AG09319 (cell line): ENCODE data around the gene TOMM70.

Experiments used
- DNase-seq: peaks from one replicate; pipeline ENCODE4 v3.0.0-alpha.2; 2010; ENCODE audit warnings: low read depth; ENCODE audit errors: extremely low read depth
- TF ChIP-seq, protein P1 (sequence below): IDR thresholded peaks from 2 replicates; pipeline ENCODE4 v1.5.1; 2011; ENCODE audit warnings: low read depth, mild to moderate bottlenecking, inconsistent platforms, low read length, moderate library complexity

Gene TOMM70

GRCh38 chr3:100402256-100402655 lies 1.4 kb upstream of the TOMM70 start:
- TF ChIP-seq, protein P1, sequence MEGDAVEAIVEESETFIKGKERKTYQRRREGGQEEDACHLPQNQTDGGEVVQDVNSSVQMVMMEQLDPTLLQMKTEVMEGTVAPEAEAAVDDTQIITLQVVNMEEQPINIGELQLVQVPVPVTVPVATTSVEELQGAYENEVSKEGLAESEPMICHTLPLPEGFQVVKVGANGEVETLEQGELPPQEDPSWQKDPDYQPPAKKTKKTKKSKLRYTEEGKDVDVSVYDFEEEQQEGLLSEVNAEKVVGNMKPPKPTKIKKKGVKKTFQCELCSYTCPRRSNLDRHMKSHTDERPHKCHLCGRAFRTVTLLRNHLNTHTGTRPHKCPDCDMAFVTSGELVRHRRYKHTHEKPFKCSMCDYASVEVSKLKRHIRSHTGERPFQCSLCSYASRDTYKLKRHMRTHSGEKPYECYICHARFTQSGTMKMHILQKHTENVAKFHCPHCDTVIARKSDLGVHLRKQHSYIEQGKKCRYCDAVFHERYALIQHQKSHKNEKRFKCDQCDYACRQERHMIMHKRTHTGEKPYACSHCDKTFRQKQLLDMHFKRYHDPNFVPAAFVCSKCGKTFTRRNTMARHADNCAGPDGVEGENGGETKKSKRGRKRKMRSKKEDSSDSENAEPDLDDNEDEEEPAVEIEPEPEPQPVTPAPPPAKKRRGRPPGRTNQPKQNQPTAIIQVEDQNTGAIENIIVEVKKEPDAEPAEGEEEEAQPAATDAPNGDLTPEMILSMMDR = no peak
- DNase-seq = peak; percentile 49

- no peak for DNase-seq
- TF ChIP-seq, protein P1 = no peak
These were observed 769 bp upstream of the TOMM70 start for GRCh38 chr3:100401674-100402041.

GRCh38 chr3:100400419-100400779 lies 490 bp downstream of the TOMM70 start:
- TF ChIP-seq, protein P1 = no peak
- DNase-seq = no peak

- no peak for DNase-seq
These were observed 1.4 kb downstream of the TOMM70 start for GRCh38 chr3:100399341-100400071.

DNA sequence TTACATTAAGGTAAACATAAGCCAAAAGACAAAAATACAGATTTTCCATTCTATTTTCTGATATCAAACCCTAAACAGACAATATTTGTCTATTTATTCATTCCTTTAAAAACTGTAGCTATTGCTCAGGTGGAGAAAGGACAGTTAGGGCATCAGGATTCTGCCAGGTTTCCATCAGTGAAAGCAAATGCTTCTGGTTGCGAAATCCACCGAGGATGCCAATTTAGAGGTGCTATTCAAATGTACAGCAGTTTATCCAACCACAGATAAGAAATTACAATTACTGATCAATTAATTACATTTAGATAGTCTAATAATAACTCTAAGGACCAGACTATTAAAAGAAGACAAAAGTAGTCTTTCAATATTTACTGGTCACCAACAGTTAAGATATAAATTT lies 3.9 kb downstream of the TOMM70 start:
- TF ChIP-seq, protein P1 = no peak
- no peak for DNase-seq

More at GRCh38 chr3:100399341-100400071, 1.4 kb downstream of the TOMM70 start:
- TF ChIP-seq, protein P1 = no peak

- TF ChIP-seq, protein P1 = no peak
- DNase-seq = no peak
These were observed 5.0 kb downstream of the TOMM70 start for GRCh38 chr3:100395679-100396431.

GRCh38 chr3:100389025-100389424 lies 11.9 kb downstream of the TOMM70 start:
- TF ChIP-seq, protein P1 = no peak
- no peak for DNase-seq
